T-helper 9 cell (primary cell): ENCODE results near the gene HARS2.
"Not testable (repeated sequence)": the region's sequence is repeated elsewhere in the genome, so short reads cannot be mapped to it uniquely, and the experiment has no call there.

Experiments
- DNase-seq: peaks from one replicate; pipeline ENCODE4 v3.0.0-alpha.2; 2020
- total RNA-seq, 2 donors: gene quantifications; one replicate each; lab custom pipeline; 2026; lab: John Stamatoyannopoulos, UW

The HARS2 gene
- total RNA-seq: 33.1 to 66.5 reads per million in 2 donors

- DNase-seq: peak; percentile 67
Measured at GRCh38 chr5:140690941-140691924, at the start of gene HARS2, which contains the start of gene HARS1. Gene HARS2 (plus strand): TSS chr5:140691455. CDS start chr5:140691649, 194 bp downstream. Gene HARS1 (minus strand): TSS chr5:140691370. CDS start chr5:140691304, 66 bp downstream.

GRCh38 chr5:140641716-140642115, 49.5 kb upstream of the HARS2 start:
- DNase-seq: no peak

GRCh38 chr5:140642718-140643117, 48.5 kb upstream of the HARS2 start:
- no peak for DNase-seq

- no peak for DNase-seq
Measured at GRCh38 chr5:140647042-140647419, 44.2 kb upstream of the HARS2 start.

GRCh38 chr5:140658870-140659269, 32.4 kb upstream of the HARS2 start:
- no peak for DNase-seq

GRCh38 chr5:140660371-140660770, 30.9 kb upstream of the HARS2 start:
- not testable (repeated sequence) for DNase-seq

- DNase-seq: no peak
Measured at GRCh38 chr5:140664030-140664358, 27.3 kb upstream of the HARS2 start.

- peak; percentile 95 for DNase-seq
Measured at GRCh38 chr5:140664359-140665119, 26.7 kb upstream of the HARS2 start, which contains the start of gene WDR55. Gene WDR55 (plus strand): TSS chr5:140664904. CDS start chr5:140664913, 9 bp downstream.

GRCh38 chr5:140671035-140671434, 20.2 kb upstream of the HARS2 start:
- DNase-seq: not testable (repeated sequence)

GRCh38 chr5:140671472-140672125, 19.7 kb upstream of the HARS2 start:
- DNase-seq: no peak

GRCh38 chr5:140672455-140673186, 18.6 kb upstream of the HARS2 start:
- no peak for DNase-seq

- DNase-seq: no peak
Measured at GRCh38 chr5:140673187-140673976, 17.9 kb upstream of the HARS2 start, which contains the start of gene DND1. Gene DND1 (minus strand): TSS chr5:140673576. CDS start chr5:140673542, 34 bp downstream.

GRCh38 chr5:140674211-140674610, 17.0 kb upstream of the HARS2 start:
- no peak for DNase-seq

GRCh38 chr5:140674629-140675028, 16.6 kb upstream of the HARS2 start:
- DNase-seq: no peak

- DNase-seq: no peak
Measured at GRCh38 chr5:140677947-140678346, 13.3 kb upstream of the HARS2 start.

- DNase-seq: no peak
Measured at GRCh38 chr5:140678993-140679392, 12.3 kb upstream of the HARS2 start.

- no peak for DNase-seq
Measured at GRCh38 chr5:140690376-140690932, 801 bp upstream of the HARS2 start.

GRCh38 chr5:140694276-140694675, 3.0 kb downstream of the HARS2 start:
- no peak for DNase-seq

GRCh38 chr5:140696891-140697492, 5.7 kb downstream of the HARS2 start:
- DNase-seq: no peak
